NCI-H446 (cell line): ENCODE data around the gene ADD2.

Source experiments
- DNase-seq, 2 experiments: peaks; one replicate each; lab custom pipeline; 2025; lab: John Stamatoyannopoulos, UW

ADD2 gene

GRCh38 chr2:70719231-70719630 lies 48.8 kb downstream of the ADD2 start:
- no peak for DNase-seq

DNA sequence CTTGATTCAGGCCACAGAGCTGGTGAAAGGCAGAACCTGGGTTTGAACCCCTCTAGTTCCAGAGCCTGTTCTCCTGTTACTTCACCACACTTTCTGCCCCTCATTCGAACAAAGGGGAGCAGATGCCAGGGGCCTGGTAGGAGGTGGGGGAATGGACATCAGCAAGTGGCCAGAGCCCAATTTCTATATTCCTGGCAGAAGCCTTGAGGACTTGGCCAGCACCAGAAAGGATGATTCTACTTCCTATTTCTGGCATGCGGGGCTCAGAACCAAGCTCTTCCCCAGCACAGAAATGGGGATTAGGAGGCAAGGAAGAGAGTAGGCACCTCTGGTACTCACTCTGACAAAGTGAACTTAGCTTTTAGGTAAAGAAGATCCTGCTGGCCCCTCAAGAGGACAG lies 49.3 kb downstream of the ADD2 start:
- no peak for DNase-seq

DNA sequence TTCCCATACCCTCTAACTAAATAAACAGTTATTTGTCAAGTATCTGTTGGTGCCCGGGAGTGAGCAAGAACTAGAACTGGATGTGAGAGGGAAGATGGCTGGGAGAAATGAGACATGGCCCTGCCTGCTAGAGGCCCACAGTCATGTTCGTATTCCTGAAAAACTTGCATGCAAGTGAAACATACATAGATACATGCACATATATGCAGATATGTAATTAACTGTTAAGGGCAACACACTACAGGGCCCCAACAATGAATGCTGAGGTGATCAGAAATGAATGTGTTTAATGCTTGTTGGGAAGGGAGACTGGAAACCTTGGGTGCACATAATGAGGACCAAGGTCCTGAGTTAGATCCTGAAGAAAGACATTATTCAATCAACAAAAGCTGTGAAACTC lies 49.8 kb downstream of the ADD2 start:
- no peak for DNase-seq

GRCh38 chr2:70717431-70718038 lies 50.5 kb downstream of the ADD2 start:
- no peak for DNase-seq

DNA sequence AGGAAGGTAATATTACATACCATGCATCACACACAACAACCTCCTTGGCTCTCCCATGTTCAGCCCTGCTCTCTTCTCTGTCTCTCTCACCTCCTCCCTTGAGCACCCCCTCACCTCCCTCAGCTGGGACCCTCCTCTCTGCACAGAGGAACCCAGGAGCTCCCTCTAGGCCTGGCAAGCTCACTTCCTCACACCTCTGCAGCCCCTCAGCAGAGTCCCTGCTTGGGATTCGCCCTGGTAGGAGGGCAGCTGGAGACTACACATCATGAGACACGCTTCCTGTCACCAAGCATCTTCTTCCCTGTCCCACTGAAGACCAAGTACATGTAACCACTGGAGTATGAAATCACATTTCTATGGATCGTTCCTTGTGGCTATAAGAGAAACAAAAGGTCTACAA lies 51.0 kb downstream of the ADD2 start:
- no peak for DNase-seq

- DNase-seq: peak; percentile 13 to 32
These were observed 51.8 kb downstream of the ADD2 start for GRCh38 chr2:70716131-70716743.

- DNase-seq: no peak
These were observed 52.7 kb downstream of the ADD2 start for GRCh38 chr2:70715071-70715985.

- DNase-seq: no peak
These were observed 53.7 kb downstream of the ADD2 start for GRCh38 chr2:70714141-70714905.

DNA sequence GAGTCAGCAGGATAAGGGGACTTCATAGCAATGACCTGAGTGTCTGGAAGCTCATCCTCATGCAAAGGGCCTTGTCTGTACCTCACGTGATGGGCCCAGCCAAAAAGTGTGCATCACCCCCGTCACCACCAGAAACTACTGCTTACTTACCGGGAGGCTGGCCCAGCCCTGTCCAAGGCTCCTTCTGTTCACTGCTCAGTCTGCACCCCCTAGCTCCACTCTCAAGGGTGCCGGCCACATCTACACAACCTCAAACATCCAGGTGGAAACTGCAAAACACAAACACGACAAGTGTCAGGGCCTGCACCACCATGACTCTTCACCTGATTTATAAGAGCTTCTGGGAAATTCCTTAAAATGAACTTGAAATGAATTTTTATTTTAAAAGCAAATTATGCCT lies 55.1 kb downstream of the ADD2 start:
- no peak for DNase-seq

DNA sequence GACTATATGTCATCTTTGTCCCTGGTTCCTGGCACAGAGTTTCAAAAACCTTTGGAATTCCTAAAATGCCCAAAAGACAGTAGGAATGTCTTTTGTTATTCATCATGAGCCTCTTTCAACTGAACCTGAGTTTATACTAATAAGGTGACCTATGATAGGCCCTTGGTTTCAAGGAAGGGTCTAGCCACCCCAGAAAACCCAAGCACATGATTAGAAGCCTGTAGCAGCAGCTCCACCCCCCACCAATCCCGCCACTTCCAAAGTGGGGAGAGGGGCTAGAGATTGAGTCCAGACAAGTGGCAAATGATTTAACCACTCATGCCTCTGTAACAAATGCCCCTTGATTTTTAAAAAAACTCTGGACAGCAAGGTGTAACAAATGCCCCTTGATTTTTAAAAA lies 56.8 kb downstream of the ADD2 start:
- no peak for DNase-seq

DNA sequence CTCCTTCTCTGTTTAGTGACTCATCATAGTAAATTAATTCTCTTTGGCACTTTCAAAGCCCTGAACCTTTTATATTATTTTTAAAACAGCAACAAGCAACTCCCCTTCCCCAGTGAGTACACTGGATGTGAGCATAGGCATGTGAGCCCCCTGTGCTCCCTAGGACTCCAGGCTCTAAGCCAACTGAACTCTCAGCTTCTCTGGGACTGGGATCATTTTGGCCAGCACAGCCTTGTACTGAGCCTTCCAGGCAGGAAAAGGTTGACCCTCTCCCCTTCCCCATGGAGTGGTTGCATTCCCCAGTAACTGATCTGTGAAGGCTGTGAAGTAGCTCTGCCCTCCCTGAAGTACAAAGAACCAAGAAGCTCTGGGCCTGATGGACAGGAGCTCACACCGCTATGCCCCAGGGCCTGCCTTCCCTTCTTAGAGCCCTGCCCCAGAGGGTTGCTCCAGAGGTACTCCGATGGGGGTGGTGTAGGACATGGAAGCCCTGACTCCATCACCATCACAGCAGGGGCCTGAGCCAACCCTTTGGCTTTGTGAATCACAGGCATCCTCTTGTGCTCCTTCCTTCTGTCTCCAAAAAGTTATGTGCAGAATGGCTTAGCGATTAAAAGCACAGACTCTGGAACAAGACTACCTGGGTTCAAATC lies 57.8 kb downstream of the ADD2 start:
- no peak for DNase-seq

- no peak for DNase-seq
These were observed 58.5 kb downstream of the ADD2 start for GRCh38 chr2:70709275-70710037.

DNA sequence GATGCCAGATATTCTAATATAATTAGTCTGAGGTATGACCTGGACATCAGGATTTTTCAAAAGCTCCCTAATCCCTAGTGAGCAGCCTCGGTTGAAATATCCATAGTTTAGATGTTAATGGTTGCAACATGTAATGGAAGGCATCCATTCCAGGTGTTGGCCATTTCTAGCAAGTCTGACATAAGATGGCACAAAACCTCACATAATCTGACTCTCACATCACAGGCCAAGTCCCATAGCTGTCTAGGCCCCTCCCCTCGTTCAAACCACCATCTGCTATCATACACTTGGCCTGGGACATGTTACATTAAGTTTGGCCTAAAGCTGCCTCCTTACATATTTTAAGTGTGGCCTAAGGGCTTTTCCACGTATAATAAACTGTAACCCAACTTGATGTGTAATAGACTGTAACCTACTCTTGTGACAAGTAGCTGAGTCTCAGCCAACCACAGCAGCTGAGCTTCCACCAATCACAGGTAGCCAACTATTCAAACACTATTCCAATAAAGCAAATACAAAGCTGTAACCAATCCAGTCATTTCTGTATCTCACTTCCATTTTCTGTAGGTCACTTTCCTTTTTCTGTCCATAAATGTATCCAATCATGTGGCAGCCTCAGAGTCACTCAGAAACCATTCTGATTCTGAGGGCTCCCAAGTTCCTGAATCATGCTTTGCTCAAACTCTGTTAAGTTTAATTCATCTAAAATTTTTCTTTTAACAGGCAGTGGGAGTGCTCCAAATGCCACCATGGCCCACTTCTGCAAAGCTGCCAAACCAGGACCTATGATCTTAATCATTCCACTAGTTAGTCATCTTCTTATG lies 59.4 kb downstream of the ADD2 start:
- DNase-seq: no peak

DNA sequence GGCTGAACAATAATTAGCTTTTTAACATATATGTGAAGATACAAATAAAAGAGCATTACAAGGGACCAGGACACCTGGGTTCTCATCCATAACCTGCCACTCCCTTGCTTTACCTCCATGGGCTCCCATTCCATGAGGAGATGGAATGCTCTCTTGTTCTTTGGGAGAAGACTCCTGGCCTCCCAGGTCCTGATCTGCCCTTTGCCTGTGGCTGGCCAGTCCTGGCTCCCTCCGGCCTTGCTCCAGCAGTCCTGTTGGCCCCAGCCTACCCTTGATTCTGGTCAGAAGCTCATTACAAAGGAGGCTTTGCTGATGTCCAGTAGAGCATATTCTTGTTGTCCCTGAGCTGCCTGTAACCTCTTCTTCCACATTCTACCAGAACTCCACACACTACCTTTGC lies 60.3 kb downstream of the ADD2 start:
- DNase-seq: no peak

- no peak for DNase-seq
These were observed 61.8 kb downstream of the ADD2 start for GRCh38 chr2:70706026-70706795.

- DNase-seq: no peak
These were observed 62.7 kb downstream of the ADD2 start for GRCh38 chr2:70705160-70705850.

DNA sequence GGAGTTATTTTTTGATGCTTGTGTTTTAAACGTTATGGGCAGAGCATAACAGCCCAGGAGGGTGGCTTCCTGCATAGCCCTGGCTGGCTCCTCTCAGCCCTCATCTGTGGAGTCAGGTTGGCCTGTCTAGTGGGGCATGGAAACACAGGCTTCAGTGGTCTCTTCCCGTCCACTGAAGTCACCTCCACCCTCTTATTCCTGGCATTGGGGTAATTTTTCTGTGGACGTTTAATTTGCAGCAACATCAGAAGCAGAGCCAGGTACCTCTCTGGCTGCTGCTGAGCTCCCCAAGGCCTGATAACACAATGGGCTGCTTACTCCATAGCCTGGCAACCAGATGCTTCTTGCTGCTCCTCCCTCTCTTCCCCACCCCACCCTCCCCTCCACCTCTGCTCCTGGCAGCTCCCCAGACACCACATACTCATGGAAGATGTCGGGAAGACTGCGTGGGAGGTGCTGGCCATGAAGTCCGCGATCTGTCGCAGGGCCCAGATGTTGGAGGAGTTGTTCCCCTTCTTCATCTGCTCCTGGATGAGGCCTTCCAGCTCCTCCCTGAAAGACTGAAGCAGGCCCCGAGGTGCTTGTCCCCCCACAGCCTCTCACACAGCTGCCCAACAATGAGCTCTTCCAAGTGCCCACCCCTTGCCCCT lies 64.0 kb downstream of the ADD2 start:
- no peak for DNase-seq

DNA sequence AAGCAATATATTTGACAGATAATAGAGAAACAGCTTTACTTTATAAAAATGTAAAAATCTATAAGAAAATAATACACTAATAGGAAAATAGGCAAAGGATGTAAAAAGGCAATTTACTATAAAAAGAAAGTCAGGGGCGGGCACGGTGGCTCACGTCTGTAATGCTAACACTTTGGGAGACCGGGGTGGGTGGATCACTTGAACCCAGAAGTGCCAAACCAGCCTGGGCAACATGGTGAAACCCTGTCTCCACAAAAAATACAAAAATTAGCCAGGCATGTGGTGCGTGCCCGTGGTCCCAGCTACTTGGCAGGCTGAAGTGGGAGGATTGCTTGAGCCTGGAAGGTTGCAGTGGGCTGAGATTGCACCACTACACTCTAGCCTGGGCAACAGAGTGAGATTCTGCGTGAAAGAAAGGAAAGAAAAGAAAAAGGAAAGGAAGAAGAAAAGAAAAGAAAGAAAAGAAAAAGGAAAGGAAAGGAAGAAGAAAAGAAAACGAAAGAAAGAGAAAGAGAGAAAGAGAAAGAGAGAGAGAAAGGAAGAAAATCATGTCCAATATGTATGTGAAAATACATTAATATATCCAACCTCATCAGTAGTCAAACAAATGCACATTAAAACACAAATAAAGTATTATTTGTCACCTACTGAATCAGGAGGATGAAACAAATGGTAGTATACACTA lies 65.1 kb downstream of the ADD2 start:
- no peak for DNase-seq
